Adrenal gland (tissue), 5 donors: ENCODE data around the gene CNTN1.

Experiments used
- POLR2A ChIP-seq, 2 donors: fragments of 450-650 bp; IDR thresholded peaks; one replicate each; pipeline ENCODE4 v1.6.1; 2017; ENCODE audit warnings: antibody characterized with exemption in 2 of 2, mild to moderate bottlenecking in 2 of 2, moderate library complexity in 1 of 2
- TF ChIP-seq, protein P1 (sequence below), 6 experiments: fragments of 450-650 bp in 4 of 6; fragments of 200-600 bp in 2 of 6; sonication (generic) in 1 of 6; IDR thresholded peaks; 1 replicate in 5 of 6; 2 replicates in 1 of 6; pipeline versions ENCODE4 v1.5.1 to v1.8.0; 2016 to 2021; ENCODE audit warnings: antibody characterized with exemption in 6 of 6, mild to moderate bottlenecking in 2 of 6, moderate library complexity in 1 of 6
- donor health status: DM: no; HTN: no; CAD: no.

DNA sequence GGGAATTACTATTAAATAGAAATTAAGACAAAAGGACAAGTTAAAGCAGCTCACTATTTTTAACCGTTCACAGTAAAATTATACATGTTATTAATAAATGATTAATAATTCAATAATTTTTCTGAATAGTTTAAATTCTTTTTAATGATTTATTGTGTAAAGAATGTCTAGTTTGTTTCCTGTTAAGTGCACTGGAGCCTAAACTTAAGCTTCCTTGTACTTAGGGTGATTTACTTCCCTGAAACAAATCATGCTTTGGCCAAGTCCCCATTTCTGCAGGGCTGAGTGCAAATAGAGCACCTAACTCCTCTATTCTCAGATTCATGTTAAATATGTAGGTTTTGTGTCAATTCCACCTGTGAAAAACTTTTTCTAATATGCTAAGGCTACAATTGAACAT is 307.0 kb downstream of the CNTN1 start:
- TF ChIP-seq, protein P1, sequence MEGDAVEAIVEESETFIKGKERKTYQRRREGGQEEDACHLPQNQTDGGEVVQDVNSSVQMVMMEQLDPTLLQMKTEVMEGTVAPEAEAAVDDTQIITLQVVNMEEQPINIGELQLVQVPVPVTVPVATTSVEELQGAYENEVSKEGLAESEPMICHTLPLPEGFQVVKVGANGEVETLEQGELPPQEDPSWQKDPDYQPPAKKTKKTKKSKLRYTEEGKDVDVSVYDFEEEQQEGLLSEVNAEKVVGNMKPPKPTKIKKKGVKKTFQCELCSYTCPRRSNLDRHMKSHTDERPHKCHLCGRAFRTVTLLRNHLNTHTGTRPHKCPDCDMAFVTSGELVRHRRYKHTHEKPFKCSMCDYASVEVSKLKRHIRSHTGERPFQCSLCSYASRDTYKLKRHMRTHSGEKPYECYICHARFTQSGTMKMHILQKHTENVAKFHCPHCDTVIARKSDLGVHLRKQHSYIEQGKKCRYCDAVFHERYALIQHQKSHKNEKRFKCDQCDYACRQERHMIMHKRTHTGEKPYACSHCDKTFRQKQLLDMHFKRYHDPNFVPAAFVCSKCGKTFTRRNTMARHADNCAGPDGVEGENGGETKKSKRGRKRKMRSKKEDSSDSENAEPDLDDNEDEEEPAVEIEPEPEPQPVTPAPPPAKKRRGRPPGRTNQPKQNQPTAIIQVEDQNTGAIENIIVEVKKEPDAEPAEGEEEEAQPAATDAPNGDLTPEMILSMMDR (IDR thresholded peaks at IDR 0.05), result no peak
- no peak for TF ChIP-seq POLR2A (IDR thresholded peaks at IDR 0.05)
